Vagina (tissue), 2 donors: ENCODE measurements around the gene PARVA.

Experiments used
- POLR2A ChIP-seq, 2 donors: fragments of 450-650 bp; IDR thresholded peaks; one replicate each; pipeline ENCODE4 v1.6.1; 2017; ENCODE audit warnings: antibody characterized with exemption in 2 of 2, mild to moderate bottlenecking in 2 of 2, moderate library complexity in 2 of 2
- TF ChIP-seq, protein P1 (sequence below), 3 experiments: fragments of 450-650 bp in 2 of 3; fragments of 200-600 bp in 1 of 3; sonication (generic) in 1 of 3; IDR thresholded peaks; one replicate each; pipeline ENCODE4 v1.5.1; 2017 to 2019; ENCODE audit warnings: antibody characterized with exemption in 3 of 3, mild to moderate bottlenecking in 2 of 3, moderate library complexity in 2 of 3

DNA sequence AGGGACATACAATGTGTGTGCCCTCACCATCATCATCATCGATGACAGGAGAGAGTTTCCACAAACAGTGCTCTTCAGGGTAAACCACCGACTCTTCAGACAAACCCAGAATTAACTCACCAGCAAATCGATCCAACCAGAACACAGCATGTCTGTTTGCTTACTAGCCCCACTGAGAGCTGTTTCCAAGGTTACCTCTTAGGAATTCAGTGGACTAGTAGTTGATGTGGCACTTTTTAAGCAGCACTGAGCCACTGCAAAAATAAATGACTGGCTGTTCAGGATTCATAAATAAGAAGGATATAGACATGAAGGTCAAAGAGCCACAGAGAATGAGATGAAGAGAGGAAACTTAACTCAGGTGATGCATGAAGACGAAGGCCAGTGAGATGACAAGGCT lies 83.1 kb downstream of the PARVA start:
- TF ChIP-seq, protein P1, sequence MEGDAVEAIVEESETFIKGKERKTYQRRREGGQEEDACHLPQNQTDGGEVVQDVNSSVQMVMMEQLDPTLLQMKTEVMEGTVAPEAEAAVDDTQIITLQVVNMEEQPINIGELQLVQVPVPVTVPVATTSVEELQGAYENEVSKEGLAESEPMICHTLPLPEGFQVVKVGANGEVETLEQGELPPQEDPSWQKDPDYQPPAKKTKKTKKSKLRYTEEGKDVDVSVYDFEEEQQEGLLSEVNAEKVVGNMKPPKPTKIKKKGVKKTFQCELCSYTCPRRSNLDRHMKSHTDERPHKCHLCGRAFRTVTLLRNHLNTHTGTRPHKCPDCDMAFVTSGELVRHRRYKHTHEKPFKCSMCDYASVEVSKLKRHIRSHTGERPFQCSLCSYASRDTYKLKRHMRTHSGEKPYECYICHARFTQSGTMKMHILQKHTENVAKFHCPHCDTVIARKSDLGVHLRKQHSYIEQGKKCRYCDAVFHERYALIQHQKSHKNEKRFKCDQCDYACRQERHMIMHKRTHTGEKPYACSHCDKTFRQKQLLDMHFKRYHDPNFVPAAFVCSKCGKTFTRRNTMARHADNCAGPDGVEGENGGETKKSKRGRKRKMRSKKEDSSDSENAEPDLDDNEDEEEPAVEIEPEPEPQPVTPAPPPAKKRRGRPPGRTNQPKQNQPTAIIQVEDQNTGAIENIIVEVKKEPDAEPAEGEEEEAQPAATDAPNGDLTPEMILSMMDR (IDR thresholded peaks at IDR 0.05): no peak
- TF ChIP-seq POLR2A (IDR thresholded peaks at IDR 0.05): no peak
